GM12891 (cell line): Measurements from ENCODE around the gene APCDD1.
A peak's percentile ranks its signal among the peaks of the same experiment; 100 is the strongest.
"Not testable (repeated sequence)": the region's sequence is repeated elsewhere in the genome, so short reads cannot be mapped to it uniquely, and the experiment has no call there.

Experiments
- DNase-seq: peaks from one replicate; pipeline ENCODE4 v3.0.0; 2011; ENCODE audit warnings: low spot score; ENCODE audit not compliant: insufficient read length
- FAIRE-seq: peaks from 2 replicates; lab custom pipeline; 2011; peaks lifted over from hg19 to GRCh38; lab: Jason Lieb, UNC
- PAX5 ChIP-seq: IDR thresholded peaks from 2 replicates; pipeline ENCODE4 v1.6.1; 2011; ENCODE audit warnings: low read length, moderate library complexity, mild to moderate bottlenecking; ENCODE audit not compliant: insufficient read depth, severe bottlenecking
- POLR2A ChIP-seq: IDR thresholded peaks from 2 replicates; pipeline ENCODE4 v1.6.1; 2011; ENCODE audit warnings: low read depth, low read length, control low read depth
- POLR2AphosphoS5 ChIP-seq: IDR thresholded peaks from 2 replicates; pipeline ENCODE4 v1.6.1; 2011; ENCODE audit warnings: low read depth, low read length, control low read depth
- POU2F2 ChIP-seq: IDR thresholded peaks from 2 replicates; pipeline ENCODE4 v1.6.1; 2011; ENCODE audit warnings: low read depth, mild to moderate bottlenecking, control low read depth, low read length, moderate library complexity
- SPI1 ChIP-seq: IDR thresholded peaks from 2 replicates; pipeline ENCODE4 v1.6.1; 2011; ENCODE audit warnings: low read depth, low read length, control low read depth
- TAF1 ChIP-seq: IDR thresholded peaks from 2 replicates; pipeline ENCODE4 v1.6.1; 2011; ENCODE audit warnings: low read depth, low read length, control low read depth

The APCDD1 gene

DNA sequence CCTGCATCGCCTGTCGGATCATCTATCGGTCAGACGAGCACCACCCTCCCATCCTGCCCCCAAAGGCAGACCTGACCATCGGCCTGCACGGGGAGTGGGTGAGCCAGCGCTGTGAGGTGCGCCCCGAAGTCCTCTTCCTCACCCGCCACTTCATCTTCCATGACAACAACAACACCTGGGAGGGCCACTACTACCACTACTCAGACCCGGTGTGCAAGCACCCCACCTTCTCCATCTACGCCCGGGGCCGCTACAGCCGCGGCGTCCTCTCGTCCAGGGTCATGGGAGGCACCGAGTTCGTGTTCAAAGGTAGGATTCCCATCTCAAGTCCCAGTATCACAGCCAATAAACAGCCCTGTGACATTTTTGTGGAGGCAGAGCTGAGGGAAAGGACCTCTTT is 31.0 kb downstream of the APCDD1 start:
- no peak for DNase-seq
- TF ChIP-seq PAX5 (no peak), TAF1 (no peak), SPI1 (no peak), POLR2AphosphoS5 (no peak), POLR2A (no peak), POU2F2 (no peak)
- no peak for FAIRE-seq

DNA sequence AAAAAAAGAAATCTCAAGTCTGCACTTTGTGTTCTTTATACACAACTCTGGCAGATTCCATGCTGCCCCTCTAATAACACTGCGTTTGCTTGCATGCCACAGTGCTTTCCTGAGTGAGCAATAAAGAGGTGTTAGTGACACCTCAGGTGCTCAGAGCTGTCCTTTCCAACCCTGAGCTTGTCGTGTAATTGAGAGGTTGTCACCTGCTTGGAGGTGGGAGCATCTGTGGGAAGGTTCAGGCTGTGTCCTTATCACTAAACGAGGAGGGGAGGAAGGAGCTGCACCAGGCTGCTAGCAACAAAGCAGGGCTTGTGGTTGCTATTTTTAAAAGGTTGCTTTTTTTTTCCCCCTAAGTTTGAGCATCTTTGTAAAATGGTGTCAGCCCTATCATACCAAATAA is 31.9 kb downstream of the APCDD1 start:
- FAIRE-seq (no peak), DNase-seq (no peak)
- TF ChIP-seq POLR2A (no peak), PAX5 (no peak), POLR2AphosphoS5 (no peak)

DNA sequence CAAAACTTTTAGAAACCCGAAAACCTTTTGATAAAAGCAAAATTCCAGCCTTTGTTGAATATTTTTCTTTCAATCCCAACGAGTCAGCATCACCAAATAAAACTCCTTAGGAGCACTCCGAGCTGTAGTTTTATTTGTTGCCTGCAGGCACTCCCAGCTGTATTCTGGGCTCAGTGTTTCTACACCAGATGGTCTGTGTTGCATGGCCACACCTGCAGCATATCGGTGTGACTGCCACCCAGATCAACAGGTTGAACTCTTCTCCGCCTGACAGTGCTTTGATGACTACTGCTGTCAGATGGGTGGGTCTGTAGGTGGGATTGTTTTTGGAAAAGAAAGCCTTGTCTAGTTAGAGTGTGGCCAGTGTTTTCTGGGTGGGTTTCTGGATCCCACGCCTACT is 32.7 kb downstream of the APCDD1 start:
- FAIRE-seq = no peak
- no peak for TF ChIP-seq PAX5
- no peak for TF ChIP-seq POLR2AphosphoS5
- no peak for TF ChIP-seq SPI1
- no peak for TF ChIP-seq POLR2A
- no peak for TF ChIP-seq POU2F2
- TF ChIP-seq TAF1 = no peak
- DNase-seq = no peak

DNA sequence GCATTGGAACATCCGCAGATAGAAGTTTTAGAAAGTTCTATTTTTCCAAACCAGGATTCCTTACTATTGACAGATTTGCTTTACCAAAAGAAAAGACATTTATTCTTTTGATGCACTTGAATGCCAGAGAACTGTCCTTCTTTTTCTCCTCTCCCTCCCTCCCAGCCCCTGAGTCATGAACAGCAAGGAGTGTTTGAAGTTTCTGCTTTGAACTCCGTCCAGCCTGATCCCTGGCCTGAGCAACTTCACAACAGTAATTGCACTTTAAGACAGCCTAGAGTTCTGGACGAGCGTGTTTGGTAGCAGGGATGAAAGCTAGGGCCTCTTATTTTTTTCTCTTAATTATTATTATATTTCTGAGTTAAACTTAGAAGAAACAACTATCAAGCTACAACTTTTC is 33.6 kb downstream of the APCDD1 start:
- TF ChIP-seq POLR2A (no peak), POLR2AphosphoS5 (no peak), PAX5 (no peak), POU2F2 (no peak), SPI1 (no peak), TAF1 (no peak)
- DNase-seq (no peak), FAIRE-seq (no peak)

DNA sequence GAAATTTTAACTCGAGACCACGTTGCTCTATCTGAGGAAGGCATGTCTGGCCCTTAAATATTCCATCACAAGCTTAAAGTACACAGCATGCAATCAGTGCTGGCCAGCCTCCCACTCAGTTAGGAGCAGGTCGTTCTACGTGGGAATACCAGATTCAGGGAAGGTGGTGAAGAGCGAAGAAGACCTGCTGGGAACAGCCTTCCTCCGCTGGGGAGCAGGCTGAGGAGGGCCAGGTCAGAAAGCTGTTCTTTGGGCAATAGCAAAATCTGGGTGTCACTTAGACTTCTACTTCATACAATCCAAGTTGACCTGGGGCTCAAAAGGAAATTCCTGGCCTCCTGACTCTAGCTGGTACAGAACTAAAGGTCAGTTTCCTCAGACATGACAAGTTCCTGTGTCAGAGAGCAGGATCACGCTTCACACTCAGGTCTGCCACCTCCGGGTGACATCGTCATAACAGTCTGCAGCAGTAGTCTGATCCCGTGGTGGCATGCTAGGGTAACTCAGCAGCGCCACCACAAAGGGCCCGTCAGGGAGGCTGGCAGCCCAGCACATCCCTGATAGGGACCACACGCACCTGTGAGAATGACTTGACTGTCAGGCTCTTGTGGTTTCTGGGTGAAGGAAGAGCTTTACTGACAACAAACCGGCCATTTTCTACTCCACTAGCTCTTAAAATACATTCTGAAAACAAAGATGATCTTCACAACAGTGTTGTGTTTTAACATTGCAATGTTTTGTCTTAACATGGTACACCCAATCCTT is 36.1 kb downstream of the APCDD1 start:
- TF ChIP-seq POLR2AphosphoS5 = no peak
- TF ChIP-seq POU2F2 = no peak
- TF ChIP-seq PAX5 = no peak
- TF ChIP-seq SPI1 = no peak
- no peak for TF ChIP-seq TAF1
- TF ChIP-seq POLR2A = no peak
- DNase-seq (no peak), FAIRE-seq (peak; percentile 98)

DNA sequence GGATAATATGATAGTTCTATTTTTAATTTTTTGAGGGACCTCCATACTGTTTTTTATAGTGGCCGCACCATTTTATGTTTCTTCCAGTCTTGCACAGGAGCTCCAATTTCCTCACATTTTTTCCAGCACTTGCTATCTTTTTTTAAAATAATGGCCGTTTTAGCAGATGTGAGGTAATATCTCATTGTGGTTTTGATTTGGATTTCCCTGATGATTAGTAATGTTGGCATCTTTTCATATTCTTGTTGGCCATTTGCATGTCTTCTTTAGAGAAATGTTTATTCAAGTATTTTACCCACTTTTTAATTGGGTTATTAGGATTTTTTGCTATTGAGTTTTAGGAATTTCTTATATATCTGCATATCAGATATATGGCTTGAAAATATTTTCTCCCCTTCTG is 41.5 kb downstream of the APCDD1 start:
- TF ChIP-seq POLR2A = no peak
- FAIRE-seq (no peak), DNase-seq (no peak)

DNA sequence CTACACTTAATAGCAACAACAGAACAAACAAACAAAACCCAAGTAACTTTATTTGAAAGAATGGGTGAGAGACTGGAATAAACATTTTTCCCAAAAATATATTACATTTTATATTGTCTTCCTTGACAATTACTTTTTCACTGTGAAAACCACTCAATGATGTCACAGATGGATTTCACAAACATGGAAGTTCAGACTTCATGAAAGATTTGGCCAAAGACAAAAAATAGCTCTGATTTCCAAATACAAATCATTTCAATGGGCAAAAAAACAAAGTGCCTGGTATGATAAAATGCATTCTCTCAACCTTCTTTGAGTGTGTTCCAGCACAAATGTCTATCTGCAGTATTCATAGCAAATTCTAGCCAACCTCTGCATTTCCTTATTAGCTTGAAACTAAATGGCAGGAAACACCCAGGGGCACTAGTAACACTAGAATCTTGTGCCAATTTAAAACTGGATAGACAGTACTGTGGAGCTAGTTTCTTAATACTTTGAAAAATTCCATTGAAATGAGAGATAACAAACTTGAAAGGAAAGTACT is 42.8 kb downstream of the APCDD1 start:
- no peak for TF ChIP-seq POLR2A
- TF ChIP-seq SPI1 = no peak
- no peak for TF ChIP-seq POU2F2
- TF ChIP-seq TAF1 = no peak
- FAIRE-seq (no peak), DNase-seq (no peak)

DNA sequence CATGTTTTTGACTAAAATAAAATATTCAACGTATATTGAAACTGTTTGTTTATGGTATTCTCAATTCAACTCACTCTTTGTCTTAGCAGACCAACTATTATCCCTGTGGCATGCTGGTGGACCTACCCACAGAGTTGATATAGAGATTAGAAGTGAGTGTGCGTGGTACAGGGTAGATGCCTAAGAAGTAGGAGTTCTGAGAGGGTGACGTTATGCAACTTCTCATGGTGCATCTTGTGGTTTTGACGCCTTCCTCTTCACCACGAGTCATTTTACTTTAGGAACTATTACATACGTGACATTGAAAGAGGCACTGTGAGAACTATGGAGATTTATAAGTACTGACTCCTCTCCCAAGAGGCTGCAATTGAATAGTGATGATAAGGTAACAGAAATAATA is 44.8 kb downstream of the APCDD1 start:
- TF ChIP-seq TAF1 = no peak
- TF ChIP-seq POLR2A = no peak
- TF ChIP-seq SPI1 = no peak
- TF ChIP-seq PAX5 = no peak
- TF ChIP-seq POLR2AphosphoS5 = no peak
- no peak for TF ChIP-seq POU2F2
- peak; percentile 54 for FAIRE-seq
- DNase-seq = no peak

DNA sequence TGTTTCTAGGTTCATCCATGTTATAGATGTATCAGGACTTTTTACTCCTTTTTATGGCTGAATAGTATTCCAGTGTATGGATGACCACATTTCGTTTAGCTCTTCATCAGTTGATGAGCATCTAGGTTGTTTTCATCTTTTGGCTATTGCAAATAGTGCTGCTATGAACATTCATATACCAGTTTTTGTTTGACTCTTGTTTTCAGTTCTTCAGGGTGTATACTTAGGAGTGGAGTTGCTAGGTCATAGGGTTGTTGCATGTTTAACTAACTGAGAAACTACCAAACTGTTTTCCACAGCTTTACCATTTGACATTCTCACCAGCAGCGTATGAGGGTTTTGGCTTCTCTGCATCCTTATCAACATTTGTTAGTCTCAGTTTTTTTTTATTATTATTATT is 45.6 kb downstream of the APCDD1 start:
- DNase-seq (no peak), FAIRE-seq (no peak)
- TF ChIP-seq POLR2A = no peak
- no peak for TF ChIP-seq POLR2AphosphoS5
- no peak for TF ChIP-seq POU2F2
- TF ChIP-seq SPI1 = no peak
- no peak for TF ChIP-seq TAF1
- no peak for TF ChIP-seq PAX5

DNA sequence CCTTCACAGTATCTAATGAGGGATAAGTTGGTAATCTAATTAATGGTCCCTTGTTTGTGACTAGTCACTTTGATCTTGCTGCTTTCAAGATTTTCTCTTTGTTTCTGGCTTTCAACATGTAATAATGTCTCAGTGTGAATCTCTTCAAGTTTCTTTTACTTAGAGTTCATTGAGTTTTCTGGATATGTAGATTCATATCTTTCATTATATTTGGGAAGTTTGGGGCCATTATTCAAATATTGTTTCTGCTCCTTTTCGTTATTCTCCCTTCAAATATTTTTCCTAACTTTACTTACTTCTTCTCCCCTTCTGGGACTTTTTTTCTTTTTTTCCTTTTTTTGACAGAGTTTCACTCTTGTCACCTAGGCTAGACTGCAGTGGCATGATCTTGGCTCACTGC is 50.3 kb downstream of the APCDD1 start:
- TF ChIP-seq SPI1 = no peak
- no peak for TF ChIP-seq POU2F2
- TF ChIP-seq TAF1 = no peak
- no peak for TF ChIP-seq POLR2AphosphoS5
- no peak for TF ChIP-seq PAX5
- no peak for FAIRE-seq
- DNase-seq = no peak

DNA sequence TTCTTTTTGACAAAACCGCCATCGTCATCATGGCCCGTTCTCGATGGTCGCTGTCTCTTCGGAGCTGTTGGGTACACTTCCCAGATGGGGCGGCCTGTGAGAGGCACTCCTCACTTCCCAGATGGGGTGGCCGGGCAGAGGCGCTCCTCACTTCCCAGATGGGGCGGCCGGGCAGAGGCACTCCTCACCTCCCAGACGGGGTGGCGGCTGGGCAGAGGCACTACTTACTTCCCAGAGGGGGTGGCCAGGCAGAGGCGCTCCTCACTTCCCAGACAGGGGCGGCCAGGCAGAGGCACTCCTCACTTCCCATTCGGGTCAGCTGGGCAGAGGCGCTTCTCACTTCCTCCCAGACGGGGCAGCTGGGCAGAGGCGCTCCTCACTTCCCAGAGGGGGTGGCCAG is 51.5 kb downstream of the APCDD1 start:
- DNase-seq, FAIRE-seq: not testable (repeated sequence)
